ENCODE results near the gene ZNF282.
"Not testable (repeated sequence)": the region's sequence is repeated elsewhere in the genome, so short reads cannot be mapped to it uniquely, and the experiment has no call there.

- TF ChIP-seq, protein P1, sequence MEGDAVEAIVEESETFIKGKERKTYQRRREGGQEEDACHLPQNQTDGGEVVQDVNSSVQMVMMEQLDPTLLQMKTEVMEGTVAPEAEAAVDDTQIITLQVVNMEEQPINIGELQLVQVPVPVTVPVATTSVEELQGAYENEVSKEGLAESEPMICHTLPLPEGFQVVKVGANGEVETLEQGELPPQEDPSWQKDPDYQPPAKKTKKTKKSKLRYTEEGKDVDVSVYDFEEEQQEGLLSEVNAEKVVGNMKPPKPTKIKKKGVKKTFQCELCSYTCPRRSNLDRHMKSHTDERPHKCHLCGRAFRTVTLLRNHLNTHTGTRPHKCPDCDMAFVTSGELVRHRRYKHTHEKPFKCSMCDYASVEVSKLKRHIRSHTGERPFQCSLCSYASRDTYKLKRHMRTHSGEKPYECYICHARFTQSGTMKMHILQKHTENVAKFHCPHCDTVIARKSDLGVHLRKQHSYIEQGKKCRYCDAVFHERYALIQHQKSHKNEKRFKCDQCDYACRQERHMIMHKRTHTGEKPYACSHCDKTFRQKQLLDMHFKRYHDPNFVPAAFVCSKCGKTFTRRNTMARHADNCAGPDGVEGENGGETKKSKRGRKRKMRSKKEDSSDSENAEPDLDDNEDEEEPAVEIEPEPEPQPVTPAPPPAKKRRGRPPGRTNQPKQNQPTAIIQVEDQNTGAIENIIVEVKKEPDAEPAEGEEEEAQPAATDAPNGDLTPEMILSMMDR (tag by site-specific recombination; IDR thresholded peaks at IDR 0.05), result not testable (repeated sequence)
- not testable (repeated sequence) for TF ChIP-seq ZNF366 (tag by site-specific recombination; conservative IDR thresholded peaks at IDR 0.05); ZNF140 (tag by site-specific recombination; IDR thresholded peaks at IDR 0.05); SETDB1 (IDR thresholded peaks at IDR 0.05; ENCODE audit: insufficient read length, low read length); ZNF133 (tag by site-specific recombination; IDR thresholded peaks at IDR 0.05); RBAK (tag by site-specific recombination; IDR thresholded peaks at IDR 0.05); ZNF302 (tag by site-specific recombination; IDR thresholded peaks at IDR 0.05; ENCODE audit: low read depth); FEZF1 (tag by site-specific recombination; IDR thresholded peaks at IDR 0.05)
Observed at GRCh38 chr7:149226366-149226765, 31.0 kb downstream of the ZNF282 start.

Data from HEK293 (cell line).